HL-60 (cell line): ENCODE measurements around the gene SDHA.

Experiments used
- CTCF ChIP-seq: IDR thresholded peaks from one replicate; pipeline ENCODE4 v1.5.1; 2011; ENCODE audit warnings: low read length, control low read depth, inconsistent platforms; ENCODE audit not compliant: insufficient read depth
- REST ChIP-seq: IDR thresholded peaks from 2 replicates; pipeline ENCODE4 v1.6.1; 2012; ENCODE audit warnings: low read depth; ENCODE audit not compliant: insufficient replicate concordance
- SPI1 ChIP-seq: IDR thresholded peaks from 2 replicates; pipeline ENCODE4 v1.6.1; 2012; ENCODE audit warnings: low read depth, mild to moderate bottlenecking, borderline replicate concordance

- TF ChIP-seq CTCF (no peak), REST (no peak), SPI1 (no peak)
Measured at GRCh38 chr5:305459-305858, 87.3 kb downstream of the SDHA start.
